M059J (cell line): Measurements from ENCODE around the gene DLG5. TPM values are rescaled to one million over a fixed set of nuclear protein-coding genes. Genes with fewer than 3 reads are reported as not detected.
"Not testable (repeated sequence)": the region's sequence is repeated elsewhere in the genome, so short reads cannot be mapped to it uniquely, and the experiment has no call there.

Source experiments
- DNase-seq: peaks from one replicate; pipeline ENCODE4 v3.0.0-alpha.2; 2012; ENCODE audit warnings: low read depth
- total RNA-seq: library from RNA; depleted of rRNA; stranded (reverse); fragments of >200 nt; shearing (Covaris generic); gene quantifications from 2 replicates; pipeline ENCODE4 v1.2.3, GENCODE V29; 2014

DLG5 gene
- total RNA-seq, 1 experiment from 2014 or later, result 19.5 TPM

GRCh38 chr10:77794256-77795142 is 132.1 kb downstream of the DLG5 start:
- no peak for DNase-seq

GRCh38 chr10:77793831-77794230 is 132.7 kb downstream of the DLG5 start:
- no peak for DNase-seq

GRCh38 chr10:77792155-77792554 is 134.4 kb downstream of the DLG5 start:
- DNase-seq, result no peak

GRCh38 chr10:77791506-77791905 is 135.0 kb downstream of the DLG5 start:
- no peak for DNase-seq

- no peak for DNase-seq
Observed at GRCh38 chr10:77789861-77790260, 136.7 kb downstream of the DLG5 start.

- DNase-seq, result no peak
Observed at GRCh38 chr10:77789016-77789415, 137.5 kb downstream of the DLG5 start.

GRCh38 chr10:77788496-77789010 is 138.0 kb downstream of the DLG5 start:
- no peak for DNase-seq

GRCh38 chr10:77787440-77787839 is 139.1 kb downstream of the DLG5 start:
- no peak for DNase-seq

GRCh38 chr10:77784856-77785255 is 141.7 kb downstream of the DLG5 start:
- DNase-seq, result peak; percentile 70

- DNase-seq, result no peak
Observed at GRCh38 chr10:77782328-77783061, 144.1 kb downstream of the DLG5 start.

- no peak for DNase-seq
Observed at GRCh38 chr10:77781451-77782327, 144.9 kb downstream of the DLG5 start.

- DNase-seq, result no peak
Observed at GRCh38 chr10:77780180-77780579, 146.4 kb downstream of the DLG5 start.

GRCh38 chr10:77776487-77776886 is 150.1 kb downstream of the DLG5 start:
- no peak for DNase-seq

- DNase-seq, result no peak
Observed at GRCh38 chr10:77774940-77775391, 151.6 kb downstream of the DLG5 start.

GRCh38 chr10:77773631-77774426 is 152.7 kb downstream of the DLG5 start:
- DNase-seq, result no peak

- not testable (repeated sequence) for DNase-seq
Observed at GRCh38 chr10:77772852-77773600, 153.5 kb downstream of the DLG5 start.

- no peak for DNase-seq
Observed at GRCh38 chr10:77771851-77772250, 154.7 kb downstream of the DLG5 start.

- DNase-seq, result no peak
Observed at GRCh38 chr10:77771450-77771849, 155.1 kb downstream of the DLG5 start.

- no peak for DNase-seq
Observed at GRCh38 chr10:77770868-77771175, 155.7 kb downstream of the DLG5 start.
